ENCODE results near the gene EXOC6. TPM values are rescaled to one million over a fixed set of nuclear protein-coding genes. Genes with fewer than 3 reads are reported as not detected.
A peak's percentile ranks its signal among the peaks of the same experiment; 100 is the strongest.

The EXOC6 gene
- total and polyA plus RNA-seq, 8 donors = 1.7 to 21.3 (median 4.6) TPM

DNA sequence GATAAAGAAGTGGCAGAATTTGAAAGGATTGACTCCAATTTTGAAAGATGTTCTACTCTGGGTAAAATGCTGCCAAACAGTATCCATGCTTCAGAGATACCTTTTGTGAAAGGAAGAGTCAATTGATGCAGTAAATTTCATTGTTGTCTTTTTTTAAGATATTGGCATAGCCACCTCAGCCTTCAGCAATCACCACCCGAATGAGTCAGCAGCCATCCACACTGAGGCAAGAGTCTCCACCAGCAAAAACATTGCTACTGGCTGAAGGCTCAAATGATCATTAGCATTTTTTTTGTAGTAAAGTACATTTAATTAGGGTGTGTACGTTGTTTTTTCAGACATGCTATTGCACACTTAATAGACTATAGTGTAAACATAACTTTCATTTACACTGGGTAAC lies 180.6 kb downstream of the EXOC6 start:
- intact Hi-C loops (cut with DNase I; ENCODE audit: low total_unique reads) = no loop called here
- Histone ChIP-seq H3K36me3 (peaks cover 0 to 20% (median 6%) of the 10 kb centered on the region in 4 donors), H3K27ac (no peak overlapping the region), H3K4me3 (no peak overlapping the region), H3K4me1 (peaks cover 0 to 11% (median 1%) of the 10 kb centered on the region in 4 donors), H3K9me3 (peaks cover 0 to 5% (median 0%) of the 10 kb centered on the region in 4 donors), H3K27me3 (no peaks in the 10 kb centered on the region)
- TF ChIP-seq EP300 (IDR thresholded peaks at IDR 0.05) (no peak), POLR2AphosphoS5 (IDR thresholded peaks at IDR 0.05) (no peak), POLR2A (IDR thresholded peaks at IDR 0.05) (no peak)
- TF ChIP-seq, protein P1, sequence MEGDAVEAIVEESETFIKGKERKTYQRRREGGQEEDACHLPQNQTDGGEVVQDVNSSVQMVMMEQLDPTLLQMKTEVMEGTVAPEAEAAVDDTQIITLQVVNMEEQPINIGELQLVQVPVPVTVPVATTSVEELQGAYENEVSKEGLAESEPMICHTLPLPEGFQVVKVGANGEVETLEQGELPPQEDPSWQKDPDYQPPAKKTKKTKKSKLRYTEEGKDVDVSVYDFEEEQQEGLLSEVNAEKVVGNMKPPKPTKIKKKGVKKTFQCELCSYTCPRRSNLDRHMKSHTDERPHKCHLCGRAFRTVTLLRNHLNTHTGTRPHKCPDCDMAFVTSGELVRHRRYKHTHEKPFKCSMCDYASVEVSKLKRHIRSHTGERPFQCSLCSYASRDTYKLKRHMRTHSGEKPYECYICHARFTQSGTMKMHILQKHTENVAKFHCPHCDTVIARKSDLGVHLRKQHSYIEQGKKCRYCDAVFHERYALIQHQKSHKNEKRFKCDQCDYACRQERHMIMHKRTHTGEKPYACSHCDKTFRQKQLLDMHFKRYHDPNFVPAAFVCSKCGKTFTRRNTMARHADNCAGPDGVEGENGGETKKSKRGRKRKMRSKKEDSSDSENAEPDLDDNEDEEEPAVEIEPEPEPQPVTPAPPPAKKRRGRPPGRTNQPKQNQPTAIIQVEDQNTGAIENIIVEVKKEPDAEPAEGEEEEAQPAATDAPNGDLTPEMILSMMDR (IDR thresholded peaks at IDR 0.05) = no peak
- no peak for DNase-seq
- 80 to 91% (median 89%) methylated on average over 2 of the region's 2 CpGs for WGBS, 5 donors

DNA sequence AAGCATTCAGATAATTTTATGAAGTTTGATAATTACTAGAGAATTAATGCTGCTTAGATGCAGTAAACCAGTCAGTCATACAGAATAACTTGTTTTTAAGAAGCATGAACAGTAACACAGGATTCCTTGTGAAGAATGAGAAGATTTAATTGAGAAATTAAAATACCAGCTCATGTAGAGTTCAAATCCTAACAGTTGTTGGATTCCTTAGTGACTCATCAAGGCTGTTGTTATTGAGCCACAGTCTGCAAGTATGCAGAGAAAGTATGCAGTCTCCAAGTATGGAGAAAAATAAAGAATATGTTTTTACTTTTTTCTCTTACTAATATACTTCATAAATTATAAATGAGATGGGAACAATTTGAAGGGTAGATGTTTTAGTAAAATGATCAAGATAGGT lies 182.1 kb downstream of the EXOC6 start:
- H3K9me3 ChIP-seq = peaks cover 0 to 5% (median 0%) of the 10 kb centered on the region in 4 donors
- H3K27me3 ChIP-seq = no peaks in the 10 kb centered on the region
- TF ChIP-seq, protein P1 (IDR thresholded peaks at IDR 0.05) = no peak
- no peak for TF ChIP-seq EP300 (IDR thresholded peaks at IDR 0.05)
- TF ChIP-seq POLR2AphosphoS5 (IDR thresholded peaks at IDR 0.05) = no peak
- TF ChIP-seq POLR2A (IDR thresholded peaks at IDR 0.05) = no peak
- peak in 1 of 2 donors; percentile 4 for DNase-seq
- H3K4me3 ChIP-seq = no peak overlapping the region
- peaks cover 0 to 21% (median 8%) of the 10 kb centered on the region in 4 donors for H3K4me1 ChIP-seq
- H3K36me3 ChIP-seq = peaks cover 0 to 13% (median 3%) of the 10 kb centered on the region in 4 donors
- H3K27ac ChIP-seq = no peak overlapping the region
- intact Hi-C loops (cut with DNase I; ENCODE audit: low total_unique reads) = no loop called here

DNA sequence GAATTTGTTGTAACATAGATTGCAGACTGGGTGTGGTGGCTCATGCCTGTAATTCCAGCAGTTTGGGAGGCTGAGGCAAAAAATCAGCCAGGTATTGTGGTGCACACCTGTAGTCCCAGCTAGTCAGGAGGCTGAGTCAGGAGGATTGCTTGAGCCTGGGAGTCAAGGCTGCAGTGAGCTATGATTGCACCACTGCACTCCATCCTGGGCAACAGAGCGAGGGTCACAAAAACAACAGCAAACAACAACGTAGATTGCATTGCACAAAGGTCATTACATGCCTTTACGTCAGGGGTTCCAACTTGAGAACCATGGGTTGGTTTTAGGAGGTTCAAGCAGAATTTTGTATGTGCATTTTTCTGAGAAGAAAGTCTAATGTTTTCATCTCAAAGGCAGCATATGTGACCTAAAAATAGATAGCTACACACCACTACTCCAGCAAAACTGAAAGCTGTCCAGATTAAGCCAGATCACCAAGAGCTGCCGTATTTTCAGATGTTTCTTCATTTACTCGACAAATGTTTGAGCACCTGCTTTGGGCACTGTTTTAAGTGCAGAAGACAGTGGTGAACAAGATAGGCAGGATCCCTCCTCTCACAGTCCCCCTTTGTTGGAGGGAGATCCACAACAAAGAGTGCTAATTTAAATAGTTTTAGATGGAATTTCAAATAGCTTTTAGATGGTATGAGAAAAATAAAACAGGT lies 183.9 kb downstream of the EXOC6 start:
- TF ChIP-seq, protein P1 (IDR thresholded peaks at IDR 0.05) = no peak
- TF ChIP-seq EP300 (IDR thresholded peaks at IDR 0.05) (no peak), POLR2A (IDR thresholded peaks at IDR 0.05) (no peak), POLR2AphosphoS5 (IDR thresholded peaks at IDR 0.05) (no peak)
- intact Hi-C loops (cut with DNase I; ENCODE audit: low total_unique reads) = no loop called here
- no peak for DNase-seq
- no peak overlapping the region for H3K27ac ChIP-seq
- 86 to 95% (median 88%) methylated on average over 5 of the region's 5 CpGs for WGBS, 5 donors
- H3K9me3 ChIP-seq = peaks cover 0 to 4% (median 0%) of the 10 kb centered on the region in 4 donors
- H3K27me3 ChIP-seq = no peaks in the 10 kb centered on the region
- H3K4me3 ChIP-seq = no peak overlapping the region
- peaks cover 0 to 7% (median 0%) of the 10 kb centered on the region in 4 donors for H3K36me3 ChIP-seq
- peaks cover 0 to 21% (median 8%) of the 10 kb centered on the region in 4 donors for H3K4me1 ChIP-seq

DNA sequence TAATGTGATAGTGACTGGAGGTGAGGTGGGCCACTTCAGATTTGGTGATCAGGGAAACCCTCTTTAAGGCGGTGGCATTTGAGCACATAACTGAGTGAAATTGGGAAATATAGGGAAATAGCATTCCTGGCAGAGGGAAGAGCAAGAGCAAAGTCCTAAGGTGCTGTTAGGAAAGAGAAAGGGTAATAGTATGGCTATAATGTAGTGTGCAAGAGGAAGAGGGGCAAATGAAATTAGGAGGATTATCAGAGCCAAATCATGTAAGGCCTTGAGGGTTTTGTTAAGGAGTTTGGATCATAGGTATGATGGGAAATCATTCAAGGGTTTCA lies 184.5 kb downstream of the EXOC6 start:
- no peak for DNase-seq
- no peak overlapping the region for H3K4me3 ChIP-seq
- no peaks in the 10 kb centered on the region for H3K27me3 ChIP-seq
- intact Hi-C loops (cut with DNase I; ENCODE audit: low total_unique reads) = no loop called here
- peaks cover 0 to 21% (median 8%) of the 10 kb centered on the region in 4 donors for H3K4me1 ChIP-seq
- no peak overlapping the region for H3K27ac ChIP-seq
- no peaks in the 10 kb centered on the region for H3K9me3 ChIP-seq
- peaks cover 0 to 2% (median 0%) of the 10 kb centered on the region in 4 donors for H3K36me3 ChIP-seq
- TF ChIP-seq POLR2A (IDR thresholded peaks at IDR 0.05) = no peak
- no peak for TF ChIP-seq EP300 (IDR thresholded peaks at IDR 0.05)
- 94 to 100% (median 96%) methylated on average over 1 of the region's 1 CpG for WGBS, 5 donors

DNA sequence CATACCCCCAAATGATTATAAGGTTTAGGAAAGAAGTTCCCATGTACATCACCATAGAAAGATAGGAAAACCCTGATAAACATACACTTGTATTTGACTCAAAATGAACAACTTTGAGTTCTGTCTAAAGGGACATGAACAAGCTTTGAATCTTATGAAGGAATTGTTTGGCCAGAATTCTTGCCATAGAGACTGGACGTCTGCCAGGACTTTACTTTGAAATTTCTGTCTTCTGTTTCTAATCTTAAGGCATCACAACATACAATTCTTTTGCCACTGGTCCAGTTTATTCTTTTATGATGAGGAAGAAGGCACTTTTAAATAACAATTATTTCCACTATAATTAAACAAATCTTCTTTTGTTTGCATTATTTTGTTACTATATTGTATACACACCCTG lies 186.1 kb downstream of the EXOC6 start:
- DNase-seq = no peak
- Histone ChIP-seq H3K27ac (no peak overlapping the region), H3K9me3 (no peaks in the 10 kb centered on the region), H3K4me1 (peaks cover 0 to 21% (median 8%) of the 10 kb centered on the region in 4 donors), H3K4me3 (no peak overlapping the region), H3K36me3 (no peaks in the 10 kb centered on the region), H3K27me3 (no peaks in the 10 kb centered on the region)
- intact Hi-C loops (cut with DNase I; ENCODE audit: low total_unique reads) = no loop called here
- 7 to 40% (median 28%) methylated on average over 1 of the region's 1 CpG for WGBS, 5 donors
- TF ChIP-seq EP300 (IDR thresholded peaks at IDR 0.05) (no peak), POLR2AphosphoS5 (IDR thresholded peaks at IDR 0.05) (no peak), POLR2A (IDR thresholded peaks at IDR 0.05) (no peak)
- TF ChIP-seq, protein P1 (IDR thresholded peaks at IDR 0.05) = no peak
